NCI-H2081 treated with DMSO at 0.1 percent for 48 hours (cell line): ENCODE measurements around the gene SLC18A3.

ENCODE experiments used
- DNase-seq: peaks from one replicate; lab custom pipeline; 2025; lab: John Stamatoyannopoulos, UW

SLC18A3 gene

DNA sequence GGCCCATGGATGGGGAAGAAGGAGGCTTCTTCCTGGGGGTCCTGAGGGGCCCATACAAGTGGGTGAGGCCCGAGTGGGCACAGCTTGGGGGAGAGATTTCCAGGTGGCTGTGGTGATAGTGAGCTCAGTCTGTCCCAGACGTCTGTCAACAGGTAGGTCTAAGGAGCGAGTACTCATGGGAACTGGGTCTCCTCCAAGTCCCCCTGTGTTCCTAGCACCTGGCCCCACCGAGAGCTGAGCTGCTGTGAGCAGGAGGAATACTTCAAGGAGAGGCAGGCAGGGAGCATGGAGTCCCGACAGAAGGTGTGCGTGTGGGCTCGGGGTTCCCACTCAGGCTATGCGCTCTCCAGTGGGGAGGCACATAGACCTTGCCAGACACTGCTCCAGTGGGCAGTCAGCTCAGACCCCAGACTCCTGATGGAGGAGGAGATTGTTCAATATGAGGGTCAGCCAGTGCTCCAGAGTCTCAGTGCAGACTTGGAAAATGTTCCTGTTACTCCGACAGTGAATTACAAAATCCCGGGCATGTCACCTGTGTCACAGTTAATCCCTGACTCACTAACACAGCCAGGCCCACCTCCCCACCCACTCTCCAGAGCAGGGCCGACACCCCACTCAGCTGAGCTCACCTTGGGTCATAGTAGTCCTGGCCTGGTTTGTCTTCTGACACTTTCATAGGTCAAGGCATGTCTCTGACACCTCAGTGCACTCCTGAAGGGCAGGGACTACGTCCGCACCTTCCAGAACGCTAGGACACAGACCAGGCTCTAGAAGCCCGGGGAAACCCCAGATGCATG lies 41.1 kb downstream of the SLC18A3 start:
- no peak for DNase-seq

- no peak for DNase-seq
These were observed 41.8 kb downstream of the SLC18A3 start for GRCh38 chr10:49651917-49652316.

- no peak for DNase-seq
These were observed 42.5 kb downstream of the SLC18A3 start for GRCh38 chr10:49652421-49653272.

- no peak for DNase-seq
These were observed 43.3 kb downstream of the SLC18A3 start for GRCh38 chr10:49653273-49653929.

GRCh38 chr10:49654036-49654693 lies 44.1 kb downstream of the SLC18A3 start:
- DNase-seq = no peak

DNA sequence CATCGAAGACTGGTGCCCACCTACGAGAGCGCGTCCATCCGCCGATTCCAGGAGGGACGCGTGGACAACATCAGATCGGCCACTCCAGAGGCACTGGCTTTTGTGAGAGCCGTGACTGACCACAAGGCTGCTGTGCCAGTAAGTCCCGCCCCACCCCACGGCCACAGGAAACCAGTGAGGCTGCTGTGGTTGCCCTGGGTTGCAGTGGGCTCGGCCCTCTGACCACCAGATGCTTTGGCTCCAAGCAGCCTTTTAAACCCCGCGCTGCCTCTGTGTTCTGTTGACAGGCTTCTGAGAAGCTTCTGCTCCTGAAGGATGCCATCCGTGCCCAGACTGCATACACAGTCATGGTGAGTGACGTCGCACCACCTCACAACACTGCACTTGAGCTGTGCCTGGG lies 45.0 kb downstream of the SLC18A3 start:
- no peak for DNase-seq

- no peak for DNase-seq
These were observed 46.9 kb downstream of the SLC18A3 start for GRCh38 chr10:49656845-49657493.

DNA sequence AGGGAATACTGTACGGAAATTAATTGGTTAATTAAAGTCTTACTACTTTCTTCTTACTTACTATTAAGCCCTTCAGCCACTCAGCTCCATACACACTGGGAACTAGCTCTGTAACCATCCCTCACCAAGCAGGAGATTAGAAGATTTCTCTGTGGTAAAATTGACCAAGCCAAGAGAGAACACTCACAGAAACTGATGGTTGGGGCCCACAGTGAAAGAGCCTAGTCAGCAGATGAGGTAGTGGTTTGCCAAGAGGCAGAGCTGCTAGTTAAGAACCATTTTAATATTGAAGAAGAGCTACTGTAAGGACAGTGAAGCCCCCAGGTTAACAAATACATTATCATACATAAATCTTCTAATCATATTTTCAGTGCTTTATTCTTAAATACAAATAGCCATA lies 47.5 kb downstream of the SLC18A3 start:
- no peak for DNase-seq

- DNase-seq = peak; percentile 30
These were observed 51.2 kb downstream of the SLC18A3 start for GRCh38 chr10:49661140-49661856.
